Left kidney (tissue), 2 donors: ENCODE measurements around the gene HPCAL1. TPM values are rescaled to one million over a fixed set of nuclear protein-coding genes. Genes with fewer than 3 reads are reported as not detected.

Source experiments
- DNase-seq: peaks from one replicate; pipeline ENCODE4 v3.0.0-alpha.2; 2013
- polyA plus RNA-seq: library from polyadenylated mRNA; unstranded; fragments of 120-200 nt; gene quantifications from one replicate; pipeline ENCODE4 v1.2.1, GENCODE V29; 2013; ENCODE audit not compliant: insufficient read length

Gene HPCAL1
- polyA plus RNA-seq, 1 donor = 22.7 TPM

GRCh38 chr2:10352972-10353371 is 50.3 kb downstream of the HPCAL1 start:
- DNase-seq = no peak

GRCh38 chr2:10353931-10354330 is 51.2 kb downstream of the HPCAL1 start:
- no peak for DNase-seq

GRCh38 chr2:10354399-10354798 is 51.7 kb downstream of the HPCAL1 start:
- no peak for DNase-seq

GRCh38 chr2:10355471-10356438 is 53.1 kb downstream of the HPCAL1 start:
- DNase-seq = no peak

GRCh38 chr2:10356439-10356811 is 53.7 kb downstream of the HPCAL1 start:
- DNase-seq = no peak

GRCh38 chr2:10357193-10358169 is 54.8 kb downstream of the HPCAL1 start:
- no peak for DNase-seq

GRCh38 chr2:10359246-10359645 is 56.5 kb downstream of the HPCAL1 start:
- DNase-seq = no peak

- DNase-seq = no peak
Observed at GRCh38 chr2:10359731-10360329, 57.1 kb downstream of the HPCAL1 start.

GRCh38 chr2:10360460-10360849 is 57.8 kb downstream of the HPCAL1 start:
- no peak for DNase-seq

GRCh38 chr2:10360850-10361588 is 58.3 kb downstream of the HPCAL1 start:
- DNase-seq = no peak

GRCh38 chr2:10362096-10362897 is 59.6 kb downstream of the HPCAL1 start:
- no peak for DNase-seq

- DNase-seq = no peak
Observed at GRCh38 chr2:10362898-10363454, 60.3 kb downstream of the HPCAL1 start.

- no peak for DNase-seq
Observed at GRCh38 chr2:10363861-10364610, 61.3 kb downstream of the HPCAL1 start.

- DNase-seq = no peak
Observed at GRCh38 chr2:10365412-10365811, 62.7 kb downstream of the HPCAL1 start.

GRCh38 chr2:10366601-10367270 is 64.0 kb downstream of the HPCAL1 start:
- DNase-seq = no peak

GRCh38 chr2:10367472-10368439 is 65.1 kb downstream of the HPCAL1 start:
- no peak for DNase-seq

- no peak for DNase-seq
Observed at GRCh38 chr2:10368491-10369231, 66.0 kb downstream of the HPCAL1 start.
